ENCODE data around the gene ADORA1. TPM values are rescaled to one million over a fixed set of nuclear protein-coding genes. Genes with fewer than 3 reads are reported as not detected.
A peak's percentile ranks its signal among the peaks of the same experiment; 100 is the strongest.

ADORA1 gene
- total RNA-seq, 4 donors from 2014 or later, result 1.5 TPM; not detected in 3

DNA sequence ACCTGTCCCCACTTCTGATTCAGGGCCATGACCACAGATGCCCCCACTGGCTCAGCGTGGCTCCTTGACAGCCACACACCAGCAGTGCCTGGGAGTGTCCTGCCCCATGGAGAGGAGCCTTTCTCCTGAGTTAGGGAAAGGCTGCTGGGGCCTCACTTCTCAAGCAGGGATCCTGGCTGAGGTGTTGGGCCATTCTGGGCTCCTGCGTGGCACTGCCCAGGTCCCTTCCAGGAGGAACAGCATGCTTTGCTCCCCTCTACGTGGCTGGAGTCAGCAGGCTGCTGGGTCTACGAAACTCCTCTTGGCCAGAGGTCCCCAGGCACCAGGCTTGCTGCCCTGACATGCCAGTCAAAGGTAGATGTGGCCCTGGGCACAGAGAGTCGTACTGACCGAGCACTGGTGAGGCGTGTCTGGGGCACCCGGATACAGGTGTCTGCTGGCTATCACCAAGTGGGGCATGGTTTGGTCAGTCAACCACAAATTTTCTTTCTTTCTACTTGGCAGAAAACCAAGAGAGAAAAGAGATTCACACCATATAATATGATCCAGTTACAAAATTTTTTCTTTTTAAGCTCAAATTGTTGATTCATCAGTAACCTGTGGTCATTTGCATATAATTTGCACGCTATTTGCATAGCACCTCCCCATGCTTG is 4.1 kb downstream of the ADORA1 start:
- TF ChIP-seq, protein P1, sequence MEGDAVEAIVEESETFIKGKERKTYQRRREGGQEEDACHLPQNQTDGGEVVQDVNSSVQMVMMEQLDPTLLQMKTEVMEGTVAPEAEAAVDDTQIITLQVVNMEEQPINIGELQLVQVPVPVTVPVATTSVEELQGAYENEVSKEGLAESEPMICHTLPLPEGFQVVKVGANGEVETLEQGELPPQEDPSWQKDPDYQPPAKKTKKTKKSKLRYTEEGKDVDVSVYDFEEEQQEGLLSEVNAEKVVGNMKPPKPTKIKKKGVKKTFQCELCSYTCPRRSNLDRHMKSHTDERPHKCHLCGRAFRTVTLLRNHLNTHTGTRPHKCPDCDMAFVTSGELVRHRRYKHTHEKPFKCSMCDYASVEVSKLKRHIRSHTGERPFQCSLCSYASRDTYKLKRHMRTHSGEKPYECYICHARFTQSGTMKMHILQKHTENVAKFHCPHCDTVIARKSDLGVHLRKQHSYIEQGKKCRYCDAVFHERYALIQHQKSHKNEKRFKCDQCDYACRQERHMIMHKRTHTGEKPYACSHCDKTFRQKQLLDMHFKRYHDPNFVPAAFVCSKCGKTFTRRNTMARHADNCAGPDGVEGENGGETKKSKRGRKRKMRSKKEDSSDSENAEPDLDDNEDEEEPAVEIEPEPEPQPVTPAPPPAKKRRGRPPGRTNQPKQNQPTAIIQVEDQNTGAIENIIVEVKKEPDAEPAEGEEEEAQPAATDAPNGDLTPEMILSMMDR (IDR thresholded peaks at IDR 0.05), result no peak
- no peak for TF ChIP-seq POLR2A (IDR thresholded peaks at IDR 0.05)
- no peaks in the 10 kb centered on the region for H3K36me3 ChIP-seq
- H3K4me1 ChIP-seq, result peaks cover 0 to 24% (median 0%) of the 10 kb centered on the region in 4 donors
- H3K27me3 ChIP-seq, result no peaks in the 10 kb centered on the region
- peak in 1 of 3 donors; percentile 33 for DNase-seq
- H3K27ac ChIP-seq, result no peak overlapping the region
- H3K4me3 ChIP-seq, result no peak overlapping the region
- H3K9me3 ChIP-seq, result no peaks in the 10 kb centered on the region

DNA sequence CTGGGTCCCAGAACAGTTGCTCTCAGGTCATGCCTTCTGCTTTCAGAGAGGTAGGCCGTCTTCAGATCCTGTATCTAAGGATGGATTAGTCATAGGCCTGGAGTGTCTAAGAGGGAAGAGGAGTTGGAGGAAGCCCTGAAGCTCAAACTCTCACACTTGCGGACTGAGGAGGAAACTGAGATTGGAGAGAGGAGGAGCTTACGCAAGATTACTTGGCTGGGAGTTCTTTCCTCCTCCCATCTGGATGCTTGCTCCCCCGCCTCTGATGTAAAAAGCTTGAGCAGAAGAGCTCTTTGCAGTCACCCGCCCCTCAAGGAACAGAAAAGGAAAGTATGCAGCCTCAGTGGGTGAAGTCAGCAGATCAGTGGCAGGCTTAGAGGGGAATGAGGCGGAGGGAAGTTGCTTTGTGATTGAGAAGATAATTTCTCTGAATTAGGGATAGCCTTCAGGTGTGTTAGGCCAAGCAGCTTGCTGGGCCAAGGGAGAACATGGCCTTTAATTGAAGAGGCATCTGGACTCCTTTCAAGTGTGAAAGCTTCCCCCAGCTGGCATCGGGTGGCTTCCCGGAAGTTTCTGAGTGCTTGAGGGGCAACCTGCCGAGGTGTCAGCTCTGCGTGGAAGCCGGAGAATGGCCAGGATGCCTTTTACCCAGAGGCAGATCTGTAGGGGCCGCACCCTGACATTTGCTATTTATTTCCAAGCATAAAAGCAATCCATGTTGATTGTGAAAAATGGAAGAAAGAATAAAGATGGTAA is 6.6 kb downstream of the ADORA1 start:
- Histone ChIP-seq H3K4me3 (no peak overlapping the region), H3K27me3 (no peaks in the 10 kb centered on the region), H3K36me3 (no peaks in the 10 kb centered on the region), H3K4me1 (peaks cover 0 to 5% (median 0%) of the 10 kb centered on the region in 4 donors), H3K9me3 (no peaks in the 10 kb centered on the region), H3K27ac (peak overlapping the region in 1 of 4 donors; percentile 57)
- DNase-seq, result peak in 1 of 3 donors; percentile 51
- TF ChIP-seq POLR2A (IDR thresholded peaks at IDR 0.05), result no peak
- TF ChIP-seq, protein P1 (IDR thresholded peaks at IDR 0.05), result no peak

DNA sequence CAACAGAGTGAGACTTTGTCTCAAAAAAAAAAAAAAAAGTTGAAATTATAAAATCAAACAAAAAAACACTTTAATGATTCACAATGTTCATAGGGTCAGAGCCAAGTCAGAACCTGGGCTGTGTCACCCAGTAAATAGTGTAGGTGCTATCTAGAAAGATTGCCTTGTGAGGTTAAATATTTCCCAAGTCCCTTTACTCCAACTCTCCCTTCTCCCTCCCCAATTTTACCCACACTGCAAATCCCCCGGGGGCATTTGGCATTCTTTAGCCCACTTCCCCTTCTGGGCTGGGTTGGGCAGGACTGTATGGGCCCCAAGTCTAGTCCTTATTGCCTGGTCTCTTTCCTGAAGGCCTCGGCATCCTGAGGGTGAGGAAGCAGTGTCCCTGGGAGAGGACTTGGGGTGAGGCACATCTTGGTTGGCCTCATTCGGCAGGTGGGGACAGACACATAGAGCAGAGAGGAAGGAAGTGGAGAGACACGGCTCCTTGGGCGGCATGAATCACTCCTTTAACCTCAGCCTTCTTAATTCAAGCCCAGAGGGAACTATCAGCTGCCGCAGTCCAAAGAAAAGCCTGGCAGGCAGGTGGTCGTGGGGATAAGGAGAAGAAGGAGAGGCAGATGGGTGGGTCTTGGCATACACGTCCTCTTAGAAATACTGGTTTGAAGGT is 8.2 kb downstream of the ADORA1 start:
- H3K36me3 ChIP-seq, result no peaks in the 10 kb centered on the region
- H3K4me3 ChIP-seq, result no peak overlapping the region
- H3K4me1 ChIP-seq, result no peaks in the 10 kb centered on the region
- H3K27me3 ChIP-seq, result no peaks in the 10 kb centered on the region
- no peaks in the 10 kb centered on the region for H3K9me3 ChIP-seq
- H3K27ac ChIP-seq, result no peak overlapping the region
- no peak for TF ChIP-seq POLR2A (IDR thresholded peaks at IDR 0.05)
- TF ChIP-seq, protein P1 (IDR thresholded peaks at IDR 0.05), result no peak
- DNase-seq, result no peak

DNA sequence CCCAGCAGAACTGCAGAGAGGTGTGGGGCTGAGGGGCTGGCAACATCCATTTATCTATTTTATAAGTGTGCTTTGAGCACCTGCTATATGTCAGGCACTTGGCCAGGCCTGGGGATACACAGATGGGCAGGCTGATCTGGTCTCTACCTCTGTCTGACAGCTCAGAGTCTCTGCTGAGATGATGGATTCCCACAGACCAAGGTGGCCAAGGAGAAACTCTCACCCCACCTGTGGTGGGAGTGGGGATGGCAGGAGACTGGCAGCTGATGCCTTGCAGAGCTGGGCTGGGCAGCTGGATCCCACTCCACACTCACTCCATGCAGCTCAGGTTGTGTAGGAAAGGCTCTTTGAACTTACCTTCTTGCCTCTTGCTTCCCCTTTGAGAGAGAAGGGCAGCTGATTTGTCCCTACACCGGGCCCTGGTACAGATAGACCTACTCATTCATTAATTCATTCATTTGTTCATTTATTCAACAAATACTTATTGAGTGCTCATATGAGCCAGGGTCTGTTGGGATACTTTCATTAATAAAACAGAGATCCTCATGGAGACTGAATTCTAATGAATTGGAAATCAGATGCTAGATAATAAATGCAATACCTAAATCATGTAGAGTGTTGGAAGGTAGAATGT is 9.0 kb downstream of the ADORA1 start:
- Histone ChIP-seq H3K4me3 (no peak overlapping the region), H3K9me3 (no peaks in the 10 kb centered on the region), H3K4me1 (no peaks in the 10 kb centered on the region), H3K27ac (no peak overlapping the region), H3K27me3 (no peaks in the 10 kb centered on the region), H3K36me3 (no peaks in the 10 kb centered on the region)
- TF ChIP-seq POLR2A (IDR thresholded peaks at IDR 0.05), result no peak
- TF ChIP-seq, protein P1 (IDR thresholded peaks at IDR 0.05), result no peak
- no peak for DNase-seq

DNA sequence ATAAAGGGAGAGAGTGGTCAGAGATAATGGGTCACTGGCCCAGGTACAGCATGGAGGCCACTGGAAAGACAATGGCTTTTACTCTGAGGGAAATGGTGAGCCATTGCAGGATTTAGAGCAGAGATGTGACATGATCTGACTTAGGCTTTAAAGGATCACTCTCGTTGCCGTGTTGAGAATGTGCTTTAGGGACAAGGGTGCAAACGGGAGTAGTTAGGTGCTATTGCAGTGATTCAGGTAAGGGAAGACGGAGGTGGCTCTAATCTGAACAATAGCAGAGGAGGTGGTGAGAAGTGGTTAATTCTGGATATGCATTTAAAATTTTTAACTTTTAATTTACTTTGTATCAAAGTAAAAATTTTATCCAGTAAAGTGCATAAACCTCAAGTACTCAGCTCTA is 9.8 kb downstream of the ADORA1 start:
- Histone ChIP-seq H3K4me3 (no peak overlapping the region), H3K36me3 (no peaks in the 10 kb centered on the region), H3K9me3 (no peaks in the 10 kb centered on the region), H3K4me1 (no peaks in the 10 kb centered on the region), H3K27me3 (no peaks in the 10 kb centered on the region), H3K27ac (no peak overlapping the region)
- no peak for DNase-seq
- no peak for TF ChIP-seq POLR2A (IDR thresholded peaks at IDR 0.05)
- TF ChIP-seq, protein P1 (IDR thresholded peaks at IDR 0.05), result no peak

All from Peyer's patch (tissue), 4 donors.